LNCAP (cell line): ENCODE data around the gene DYNLT5.

ENCODE experiments used
- TF ChIP-seq, protein P1 (sequence below): fragments of 450-650 bp; IDR thresholded peaks from 2 replicates; pipeline ENCODE4 v1.5.1; 2017; ENCODE audit warnings: mild to moderate bottlenecking

Gene DYNLT5, protein sequence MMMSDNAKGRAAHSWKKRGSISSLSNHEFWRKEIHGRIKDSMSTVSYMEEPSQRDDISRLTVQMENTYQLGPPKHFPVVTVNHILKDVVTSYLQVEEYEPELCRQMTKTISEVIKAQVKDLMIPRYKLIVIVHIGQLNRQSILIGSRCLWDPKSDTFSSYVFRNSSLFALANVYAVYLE

DNA sequence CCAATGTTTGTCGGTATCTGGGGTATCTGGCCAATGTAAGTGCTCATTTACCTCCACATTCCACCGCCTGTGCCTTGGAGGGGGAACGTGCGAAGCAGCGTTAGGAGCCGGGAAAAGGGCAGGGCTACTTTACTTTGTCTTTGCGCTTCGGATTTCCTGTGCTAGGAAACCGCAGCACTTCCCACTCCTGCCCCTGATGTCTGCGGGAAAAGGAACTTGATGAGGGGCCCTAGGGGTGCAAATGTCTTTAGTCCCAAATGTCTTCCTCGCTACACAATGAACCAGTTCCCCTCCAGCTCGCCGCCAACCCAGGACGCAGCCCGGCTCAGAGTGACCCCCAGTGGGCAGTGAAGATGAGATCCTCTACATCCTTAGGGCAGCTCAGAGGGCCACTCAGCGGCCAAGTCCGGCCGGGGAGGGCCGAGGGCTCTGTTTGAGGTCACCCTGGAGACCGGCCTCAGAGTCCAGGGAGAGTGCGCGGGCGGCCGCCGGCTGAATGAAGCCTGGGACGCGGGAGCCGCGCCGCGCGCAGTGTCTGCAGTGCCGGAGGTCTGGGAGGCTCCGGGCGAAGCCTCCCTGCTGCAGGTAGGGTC lies at the start of gene DYNLT5:
TSS of gene DYNLT5 (plus strand) at position 460 of the 593 bp plus-strand sequence. CDS start 2,200 bp downstream, outside the sequence.
- TF ChIP-seq, protein P1, sequence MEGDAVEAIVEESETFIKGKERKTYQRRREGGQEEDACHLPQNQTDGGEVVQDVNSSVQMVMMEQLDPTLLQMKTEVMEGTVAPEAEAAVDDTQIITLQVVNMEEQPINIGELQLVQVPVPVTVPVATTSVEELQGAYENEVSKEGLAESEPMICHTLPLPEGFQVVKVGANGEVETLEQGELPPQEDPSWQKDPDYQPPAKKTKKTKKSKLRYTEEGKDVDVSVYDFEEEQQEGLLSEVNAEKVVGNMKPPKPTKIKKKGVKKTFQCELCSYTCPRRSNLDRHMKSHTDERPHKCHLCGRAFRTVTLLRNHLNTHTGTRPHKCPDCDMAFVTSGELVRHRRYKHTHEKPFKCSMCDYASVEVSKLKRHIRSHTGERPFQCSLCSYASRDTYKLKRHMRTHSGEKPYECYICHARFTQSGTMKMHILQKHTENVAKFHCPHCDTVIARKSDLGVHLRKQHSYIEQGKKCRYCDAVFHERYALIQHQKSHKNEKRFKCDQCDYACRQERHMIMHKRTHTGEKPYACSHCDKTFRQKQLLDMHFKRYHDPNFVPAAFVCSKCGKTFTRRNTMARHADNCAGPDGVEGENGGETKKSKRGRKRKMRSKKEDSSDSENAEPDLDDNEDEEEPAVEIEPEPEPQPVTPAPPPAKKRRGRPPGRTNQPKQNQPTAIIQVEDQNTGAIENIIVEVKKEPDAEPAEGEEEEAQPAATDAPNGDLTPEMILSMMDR: no peak

DNA sequence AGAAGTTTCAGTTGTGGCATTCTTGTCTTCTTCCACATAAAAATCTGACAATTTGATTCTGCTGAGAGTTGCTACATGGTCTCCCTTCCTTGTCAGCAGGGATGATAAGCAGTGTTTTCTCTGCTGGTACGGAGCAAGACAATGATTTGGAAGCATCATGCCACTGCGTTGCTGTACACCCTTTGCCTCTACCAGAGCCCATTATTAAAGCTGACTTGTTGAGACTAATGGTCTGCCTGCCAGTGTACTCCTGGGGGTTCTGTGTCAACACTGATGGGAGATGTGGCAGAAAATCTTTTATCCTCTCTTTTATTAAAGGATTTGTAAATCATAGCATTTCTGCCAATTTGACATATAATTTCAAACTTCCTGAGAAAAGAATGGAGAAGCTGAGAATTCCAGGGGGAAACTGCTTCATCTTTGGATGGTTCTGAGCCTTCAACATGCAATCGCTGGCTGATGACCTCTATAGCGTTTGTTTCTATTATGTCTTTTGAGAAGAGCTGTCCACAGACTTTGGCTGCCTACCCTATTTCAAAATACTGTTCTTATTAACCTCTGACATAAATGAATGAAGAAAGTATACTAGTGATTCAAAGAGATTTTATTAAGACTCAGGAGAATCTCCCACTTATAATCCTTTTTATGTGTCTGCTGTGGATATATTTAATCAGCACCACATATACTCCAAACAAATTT lies 47.9 kb upstream of the DYNLT5 start:
- TF ChIP-seq, protein P1: no peak

DNA sequence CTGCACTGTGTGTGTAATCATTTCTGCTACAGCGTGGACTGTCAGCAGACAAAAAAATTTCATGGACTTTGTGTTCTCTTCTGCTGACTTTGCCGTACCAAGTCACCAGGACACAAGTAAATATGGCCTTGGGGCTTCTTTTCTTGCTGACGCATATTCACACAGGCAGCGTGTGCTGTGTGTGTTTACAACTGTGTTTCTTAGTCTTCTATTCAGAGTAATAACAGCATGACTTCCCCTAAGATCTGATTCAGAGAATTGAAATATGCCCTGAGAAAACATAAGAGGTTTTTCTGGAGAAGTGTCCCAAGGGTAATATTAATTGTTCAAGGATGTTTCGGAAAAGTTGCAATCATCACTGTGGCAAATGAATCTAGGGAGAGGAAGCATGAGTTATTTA lies 47.1 kb upstream of the DYNLT5 start:
- TF ChIP-seq, protein P1: no peak

DNA sequence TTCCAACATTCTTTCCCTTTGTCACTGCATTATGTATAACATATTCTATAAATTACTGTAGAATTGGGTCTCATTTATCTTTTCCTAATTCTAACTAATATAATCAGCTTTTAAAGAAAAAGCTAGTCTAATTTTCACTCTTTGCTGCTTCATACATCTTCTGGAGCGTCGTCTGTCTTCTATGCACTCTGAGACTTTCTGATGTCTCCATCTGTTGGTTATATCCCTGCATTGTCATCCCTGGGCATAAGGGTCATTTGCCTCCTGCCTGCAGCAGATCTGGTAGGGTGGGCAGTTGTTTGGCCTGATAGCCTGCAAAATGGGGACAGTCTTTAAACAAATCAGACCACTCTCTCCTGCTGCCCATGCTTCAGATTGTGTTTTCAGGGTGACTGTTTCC lies 40.8 kb upstream of the DYNLT5 start:
- TF ChIP-seq, protein P1: no peak; the same call in 1 of the 2 replicates

DNA sequence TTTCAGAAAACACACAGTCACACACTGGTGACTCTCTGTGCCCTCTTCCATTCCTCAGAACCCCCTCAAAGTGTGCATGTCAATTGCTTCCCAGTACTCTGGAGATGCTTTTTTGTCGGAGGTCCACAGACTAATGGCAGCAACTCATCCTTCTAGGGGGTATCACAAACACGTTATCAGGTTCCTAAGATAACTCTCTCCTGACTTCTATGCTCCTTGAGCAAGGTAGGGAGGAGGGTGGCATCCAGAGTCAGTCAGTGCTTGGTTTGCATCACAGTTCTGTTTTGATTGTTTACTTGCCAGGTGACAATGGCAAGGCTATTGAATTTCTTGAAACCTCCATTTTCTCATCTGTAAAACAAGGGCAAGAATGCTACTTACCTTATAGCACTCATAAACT lies 39.4 kb upstream of the DYNLT5 start:
- TF ChIP-seq, protein P1: no peak

DNA sequence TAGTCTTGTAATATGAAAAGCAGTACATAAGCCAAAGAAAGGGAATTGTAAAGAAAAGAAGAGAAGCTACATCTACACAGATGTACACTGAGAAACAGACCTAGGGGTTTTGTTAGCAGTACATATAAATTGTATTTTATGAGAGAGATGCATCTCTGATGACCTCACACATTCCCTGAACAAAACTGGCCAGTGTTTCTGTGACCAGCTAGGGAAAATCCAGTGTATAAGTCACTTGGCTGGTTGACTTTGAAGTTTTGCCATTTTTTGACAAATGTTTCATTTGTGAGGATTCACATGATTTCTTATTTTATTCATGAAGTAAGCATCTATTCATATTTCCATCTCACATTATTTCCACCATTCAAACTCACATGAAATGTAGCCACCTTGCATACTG lies 28.3 kb upstream of the DYNLT5 start:
- TF ChIP-seq, protein P1: no peak

DNA sequence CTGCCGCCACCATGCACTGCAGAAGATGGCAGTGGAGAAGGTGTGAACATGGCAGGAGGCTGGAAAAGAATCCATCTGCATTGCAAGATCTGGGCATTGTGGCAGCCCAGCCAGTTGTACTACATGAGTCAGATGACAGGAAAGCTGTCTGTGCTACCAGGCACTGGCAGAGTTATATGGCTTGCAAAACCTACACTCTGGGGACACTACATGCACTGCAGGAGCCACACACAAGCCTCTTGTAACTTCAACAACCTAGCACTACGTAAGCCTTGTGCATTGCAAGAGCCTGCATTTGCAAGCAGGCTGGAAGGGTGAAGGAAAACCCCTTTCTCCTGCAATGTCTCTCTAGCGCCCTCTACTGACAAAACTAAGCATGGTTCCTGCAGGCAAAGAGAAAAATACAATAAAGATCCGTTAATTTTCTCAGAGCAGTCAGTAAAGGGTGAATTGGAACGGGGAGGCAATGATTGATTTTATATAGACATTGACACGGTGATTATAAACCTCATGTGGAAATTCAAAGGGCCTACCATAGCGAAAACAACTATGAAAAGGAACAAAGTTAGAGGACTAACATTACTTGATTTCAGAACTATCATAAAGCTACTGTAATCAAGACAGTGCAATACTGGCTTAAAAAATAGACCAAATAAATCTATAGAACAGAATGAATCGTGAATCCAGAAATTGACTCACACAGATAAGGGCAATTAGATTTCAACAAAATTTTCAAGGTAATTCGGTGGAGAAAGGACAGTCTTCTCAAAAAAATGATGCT lies 26.2 kb upstream of the DYNLT5 start:
- TF ChIP-seq, protein P1: peak; percentile 96
